ENCODE measurements around the gene CDK13.

DNA sequence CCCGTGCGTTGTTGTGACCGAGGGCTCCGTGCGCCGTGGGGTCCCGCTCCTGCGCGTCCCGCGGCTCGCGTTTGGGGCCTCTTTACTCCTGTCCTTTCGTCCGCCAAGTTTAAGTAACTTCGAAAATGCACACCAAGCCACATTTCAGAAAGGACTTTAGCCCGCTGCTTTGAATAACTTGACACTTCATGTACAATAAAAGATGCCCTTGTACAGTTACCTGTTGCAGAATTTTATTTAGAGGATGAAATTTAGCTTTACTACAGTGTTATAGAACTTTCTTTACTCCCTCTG lies 185.2 kb downstream of the CDK13 start:
- TF ChIP-seq CTCF (IDR thresholded peaks at IDR 0.05) (no peak), POLR2AphosphoS5 (IDR thresholded peaks at IDR 0.05) (no peak)

All from breast epithelium (tissue), 3 donors.